Epithelial cell of esophagus (primary cell): ENCODE data around the gene DIP2C.
"Not testable (repeated sequence)": the region's sequence is repeated elsewhere in the genome, so short reads cannot be mapped to it uniquely, and the experiment has no call there.

Source experiments
- DNase-seq: peaks from one replicate; pipeline ENCODE4 v3.0.0; 2010; ENCODE audit warnings: low read depth
- H3K4me3 ChIP-seq: 2 replicates; pipeline ENCODE4 v1.5.1; 2011; ENCODE audit warnings: mild to moderate bottlenecking, low read length, control low read depth
- CTCF ChIP-seq: IDR thresholded peaks from 2 replicates; pipeline ENCODE4 v1.5.1; 2011; ENCODE audit warnings: low read depth, mild to moderate bottlenecking, low read length, control low read depth, inconsistent platforms; ENCODE audit not compliant: insufficient read depth; ENCODE audit errors: missing control alignments

DIP2C gene

GRCh38 chr10:661597-662222, 27.8 kb downstream of the DIP2C start:
- DNase-seq = no peak
- H3K4me3 ChIP-seq = no peak overlapping the region
- no peak for TF ChIP-seq CTCF

- DNase-seq = no peak
- no peak for TF ChIP-seq CTCF
- no peak overlapping the region for H3K4me3 ChIP-seq
Measured at GRCh38 chr10:660970-661596, 28.4 kb downstream of the DIP2C start.

- H3K4me3 ChIP-seq = no peak overlapping the region
- no peak for TF ChIP-seq CTCF
- DNase-seq = no peak
Measured at GRCh38 chr10:660413-660969, 29.0 kb downstream of the DIP2C start.

- TF ChIP-seq CTCF = no peak
- no peak overlapping the region for H3K4me3 ChIP-seq
- DNase-seq = no peak
Measured at GRCh38 chr10:659688-660141, 29.8 kb downstream of the DIP2C start.

- not testable (repeated sequence) for H3K4me3 ChIP-seq
Measured at GRCh38 chr10:657816-658350, 31.6 kb downstream of the DIP2C start.

GRCh38 chr10:656883-657282, 32.6 kb downstream of the DIP2C start:
- TF ChIP-seq CTCF = no peak
- no peak overlapping the region for H3K4me3 ChIP-seq
- no peak for DNase-seq

More at GRCh38 chr10:657816-658350, 31.6 kb downstream of the DIP2C start:
- not testable (repeated sequence) for DNase-seq

- no peak overlapping the region for H3K4me3 ChIP-seq
- no peak for DNase-seq
- TF ChIP-seq CTCF = no peak
Measured at GRCh38 chr10:655184-655583, 34.3 kb downstream of the DIP2C start.
